Kidney epithelial cell (primary cell): Measurements from ENCODE around the gene RRP8. TPM values are rescaled to one million over a fixed set of nuclear protein-coding genes. Genes with fewer than 3 reads are reported as not detected.

ENCODE experiments used
- DNase-seq: peaks from one replicate; pipeline ENCODE4 v3.0.0-alpha.2; 2010; ENCODE audit warnings: low read depth
- H3K27me3 ChIP-seq: 2 replicates; pipeline ENCODE4 v1.6.0; 2011; ENCODE audit warnings: low read length; ENCODE audit not compliant: control insufficient read depth, insufficient read depth
- H3K36me3 ChIP-seq: 2 replicates; pipeline ENCODE4 v1.5.1; 2011; ENCODE audit warnings: low read length; ENCODE audit not compliant: control insufficient read depth, insufficient read depth
- H3K4me3 ChIP-seq: 2 replicates; pipeline ENCODE4 v1.5.1; 2011; ENCODE audit warnings: low read depth, mild to moderate bottlenecking, control low read depth, low read length
- total RNA-seq: library from RNA; depleted of rRNA; stranded (reverse); fragments of >200 nt; gene quantifications from 2 replicates; pipeline ENCODE4 v1.2.3, GENCODE V29; 2015
- TF ChIP-seq, protein P1 (sequence below): IDR thresholded peaks from 2 replicates; pipeline ENCODE4 v1.5.1; 2011; ENCODE audit warnings: mild to moderate bottlenecking, moderate library complexity, low read length, control low read depth, inconsistent platforms; ENCODE audit not compliant: insufficient read depth, poor library complexity, severe bottlenecking

The RRP8 gene
- total RNA-seq, 1 donor from 2014 or later, result 26.4 TPM

DNA sequence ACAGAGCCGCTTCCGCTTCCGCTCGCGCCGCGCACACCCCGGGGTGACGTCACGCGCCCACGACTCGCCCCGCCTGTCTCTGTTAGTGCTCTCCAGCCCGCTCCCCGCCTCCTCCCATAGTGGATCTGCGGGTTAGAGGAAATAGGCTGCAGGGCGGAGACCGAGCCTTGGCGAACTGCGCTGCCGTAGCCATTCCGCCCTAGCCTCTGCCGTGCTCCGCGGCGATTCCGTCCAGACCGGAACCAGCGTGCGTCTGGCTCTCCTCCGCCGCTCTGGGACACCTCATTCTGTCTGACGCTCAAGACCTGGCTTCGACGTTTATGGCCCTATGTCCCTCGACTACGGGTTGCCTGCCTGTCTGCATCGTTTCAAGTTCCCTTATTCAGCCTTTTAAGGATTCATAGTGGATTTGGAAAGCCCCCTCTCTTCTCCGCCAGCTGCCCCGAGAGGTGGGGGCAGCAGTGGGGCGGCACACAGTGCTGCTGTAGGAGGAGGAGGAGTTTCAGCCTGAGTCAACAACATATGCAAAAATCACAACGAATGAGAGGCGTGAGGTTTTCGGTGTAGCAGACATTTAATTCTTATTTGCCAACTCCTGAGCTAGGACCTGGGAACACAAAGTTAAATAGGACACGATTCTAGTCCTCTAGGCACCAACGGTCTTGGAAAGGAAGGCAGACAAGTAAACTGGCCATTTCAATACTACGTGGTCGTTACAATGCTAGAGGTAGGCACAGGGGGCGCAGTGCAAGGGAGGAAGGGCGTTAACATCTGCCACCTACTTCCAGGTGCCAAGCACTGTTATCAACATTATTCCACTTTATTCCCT is 9.0 kb upstream of the RRP8 start, which contains the start of gene TAF10:
Gene TAF10, minus strand, starts transcription at position 4 of the 829 bp plus-strand sequence. CDS start 27 bp downstream, outside the sequence.
- H3K36me3 ChIP-seq, result peaks cover 7% of the 10 kb centered on the region
- H3K4me3 ChIP-seq, result peak within 1 kb of the TSS; percentile 85
- TF ChIP-seq, protein P1, sequence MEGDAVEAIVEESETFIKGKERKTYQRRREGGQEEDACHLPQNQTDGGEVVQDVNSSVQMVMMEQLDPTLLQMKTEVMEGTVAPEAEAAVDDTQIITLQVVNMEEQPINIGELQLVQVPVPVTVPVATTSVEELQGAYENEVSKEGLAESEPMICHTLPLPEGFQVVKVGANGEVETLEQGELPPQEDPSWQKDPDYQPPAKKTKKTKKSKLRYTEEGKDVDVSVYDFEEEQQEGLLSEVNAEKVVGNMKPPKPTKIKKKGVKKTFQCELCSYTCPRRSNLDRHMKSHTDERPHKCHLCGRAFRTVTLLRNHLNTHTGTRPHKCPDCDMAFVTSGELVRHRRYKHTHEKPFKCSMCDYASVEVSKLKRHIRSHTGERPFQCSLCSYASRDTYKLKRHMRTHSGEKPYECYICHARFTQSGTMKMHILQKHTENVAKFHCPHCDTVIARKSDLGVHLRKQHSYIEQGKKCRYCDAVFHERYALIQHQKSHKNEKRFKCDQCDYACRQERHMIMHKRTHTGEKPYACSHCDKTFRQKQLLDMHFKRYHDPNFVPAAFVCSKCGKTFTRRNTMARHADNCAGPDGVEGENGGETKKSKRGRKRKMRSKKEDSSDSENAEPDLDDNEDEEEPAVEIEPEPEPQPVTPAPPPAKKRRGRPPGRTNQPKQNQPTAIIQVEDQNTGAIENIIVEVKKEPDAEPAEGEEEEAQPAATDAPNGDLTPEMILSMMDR, result peak; percentile 65
- no peaks in the 10 kb centered on the region for H3K27me3 ChIP-seq
- peak; percentile 79 for DNase-seq

DNA sequence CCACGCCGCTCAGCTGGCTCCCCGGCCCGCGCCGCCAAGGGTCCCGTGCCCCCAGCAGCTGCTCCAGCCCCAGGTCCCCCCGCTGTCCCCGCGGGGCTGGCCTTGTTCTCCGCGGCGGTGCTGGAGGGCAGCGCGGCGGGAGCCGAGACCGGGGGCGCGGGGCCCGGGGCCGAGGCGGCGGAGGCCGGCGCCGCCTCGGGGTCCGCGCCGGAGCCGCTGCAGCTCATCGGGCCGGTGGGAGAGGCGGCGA is 8.5 kb upstream of the RRP8 start:
- Histone ChIP-seq H3K36me3 (peaks cover 7% of the 10 kb centered on the region), H3K4me3 (peak overlapping the region; percentile 85), H3K27me3 (no peaks in the 10 kb centered on the region)
- TF ChIP-seq, protein P1, result no peak
- no peak for DNase-seq

DNA sequence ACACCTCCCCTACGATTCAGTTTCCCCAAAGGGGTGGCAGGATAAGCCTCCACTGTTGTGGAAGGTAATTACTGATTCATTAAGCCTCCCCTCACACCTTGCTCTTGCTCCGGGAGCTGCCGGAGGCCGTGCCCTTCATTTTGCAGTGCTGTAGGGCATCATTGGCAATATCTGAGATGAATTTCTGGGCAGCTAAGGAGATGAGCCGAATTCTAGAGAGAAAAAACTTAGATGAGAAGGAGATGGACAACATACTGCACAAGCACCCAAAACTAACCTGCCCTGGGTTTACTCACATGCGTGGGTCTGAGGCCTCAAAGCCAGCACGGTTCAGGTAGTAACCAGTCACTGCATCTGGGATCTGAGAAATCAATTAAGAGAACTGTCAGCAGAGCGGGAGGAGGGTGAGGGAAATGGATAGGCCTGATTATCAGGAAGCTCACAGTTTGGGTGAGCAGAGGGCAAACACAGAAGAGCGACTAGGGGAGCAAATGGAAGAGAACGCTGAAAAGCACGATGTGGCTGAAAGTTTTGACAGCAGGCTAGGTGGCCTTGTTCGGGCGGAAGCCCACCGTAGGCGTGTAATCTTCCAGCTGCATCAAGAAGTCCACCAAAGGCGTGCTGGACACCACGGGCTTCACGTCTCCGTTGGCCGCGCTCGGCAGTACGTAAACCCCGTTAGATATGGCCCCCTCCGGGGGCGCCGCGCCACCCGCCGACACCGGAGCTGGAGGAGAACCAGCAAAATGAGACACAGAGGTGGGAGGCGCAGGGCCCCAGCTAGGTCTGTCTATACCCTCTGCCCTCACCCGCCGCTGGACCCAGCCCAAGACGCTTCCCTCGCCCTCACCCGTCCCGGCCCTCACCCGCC is 7.9 kb upstream of the RRP8 start:
- TF ChIP-seq, protein P1, result no peak
- Histone ChIP-seq H3K36me3 (peaks cover 7% of the 10 kb centered on the region), H3K27me3 (no peaks in the 10 kb centered on the region), H3K4me3 (peak overlapping the region; percentile 85)
- no peak for DNase-seq

DNA sequence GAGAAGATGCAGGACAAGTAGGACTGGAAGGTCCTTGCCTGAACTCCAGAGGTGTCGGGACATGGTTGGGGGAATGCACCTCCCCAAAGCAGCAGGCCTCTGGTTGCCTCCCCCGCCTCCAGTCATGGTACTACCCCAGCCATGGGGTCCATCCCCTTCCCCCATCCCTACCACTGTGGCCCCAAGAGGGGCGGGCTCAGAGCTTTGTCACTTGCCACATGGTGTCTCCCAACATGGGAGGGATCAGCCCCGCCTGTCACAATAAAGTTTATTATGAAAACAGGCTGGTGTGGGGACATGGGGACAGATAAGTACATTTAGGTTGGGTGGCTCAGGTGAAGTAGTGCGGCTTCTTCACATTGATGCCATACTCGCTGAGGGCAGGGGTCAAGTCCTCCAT is 7.2 kb upstream of the RRP8 start:
- DNase-seq, result no peak

DNA sequence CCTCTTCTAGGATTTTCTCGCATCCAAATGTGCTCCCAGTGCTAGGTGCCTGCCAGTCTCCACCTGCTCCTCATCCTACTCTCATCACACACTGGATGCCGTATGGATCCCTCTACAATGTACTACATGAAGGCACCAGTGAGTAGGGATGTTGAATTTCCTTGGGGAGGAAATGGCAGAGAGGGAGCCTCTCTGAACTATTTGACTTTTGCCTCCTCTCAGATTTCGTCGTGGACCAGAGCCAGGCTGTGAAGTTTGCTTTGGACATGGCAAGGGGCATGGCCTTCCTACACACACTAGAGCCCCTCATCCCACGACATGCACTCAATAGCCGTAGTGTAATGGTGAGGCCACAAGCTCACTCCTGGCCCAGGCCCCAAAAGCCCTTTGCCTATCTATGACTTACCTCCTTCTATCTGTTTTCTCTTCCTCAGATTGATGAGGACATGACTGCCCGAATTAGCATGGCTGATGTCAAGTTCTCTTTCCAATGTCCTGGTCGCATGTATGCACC is 6.1 kb upstream of the RRP8 start:
- Histone ChIP-seq H3K36me3 (peaks cover 6% of the 10 kb centered on the region), H3K4me3 (no peak overlapping the region), H3K27me3 (no peaks in the 10 kb centered on the region)
- no peak for DNase-seq
- TF ChIP-seq, protein P1, result no peak

More for the DNA sequence above, 7.2 kb upstream of the RRP8 start:
- no peak overlapping the region for H3K4me3 ChIP-seq
- H3K36me3 ChIP-seq, result peaks cover 6% of the 10 kb centered on the region
- TF ChIP-seq, protein P1, result no peak
- no peaks in the 10 kb centered on the region for H3K27me3 ChIP-seq
